DOHH2 (cell line): ENCODE results near the gene DNAI1.
"Not testable (repeated sequence)": the region's sequence is repeated elsewhere in the genome, so short reads cannot be mapped to it uniquely, and the experiment has no call there.

Experiments used
- H3F3A ChIP-seq: fragments of 200-600 bp; sonication (generic), shearing (Covaris generic); 2 replicates; pipeline ENCODE4 v1.6.0; 2016; ENCODE audit warnings: antibody characterized with exemption, mild to moderate bottlenecking; ENCODE audit not compliant: control insufficient read depth, insufficient read depth
- H3K27ac ChIP-seq: fragments of 200-600 bp; sonication (generic); 2 replicates; pipeline ENCODE4 v1.5.1; 2014; ENCODE audit warnings: low read depth, mild to moderate bottlenecking, low read length, moderate library complexity
- H3K27me3 ChIP-seq: fragments of 200-600 bp; sonication (generic); 2 replicates; pipeline ENCODE4 v1.6.1; 2014; ENCODE audit warnings: mild to moderate bottlenecking, low read length, mixed read lengths; ENCODE audit not compliant: control insufficient read depth
- H3K36me3 ChIP-seq: fragments of 200-600 bp; sonication (generic); 2 replicates; pipeline ENCODE4 v1.6.1; 2014; ENCODE audit warnings: mild to moderate bottlenecking, low read length, moderate library complexity, mixed read lengths; ENCODE audit not compliant: control insufficient read depth
- H3K4me1 ChIP-seq: fragments of 200-600 bp; sonication (generic); 2 replicates; pipeline ENCODE4 v1.6.1; 2014; ENCODE audit warnings: mild to moderate bottlenecking, low read length, mixed read lengths; ENCODE audit not compliant: control insufficient read depth
- H3K4me2 ChIP-seq: fragments of 200-600 bp; sonication (generic); 2 replicates; pipeline ENCODE4 v1.6.0; 2014; ENCODE audit warnings: mild to moderate bottlenecking, low read length, moderate library complexity
- H3K4me3 ChIP-seq: fragments of 200-600 bp; sonication (generic); 2 replicates; pipeline ENCODE4 v1.5.1; 2014; ENCODE audit warnings: mild to moderate bottlenecking, low read length, mixed read lengths
- H3K79me2 ChIP-seq: fragments of 200-600 bp; sonication (generic); 2 replicates; pipeline ENCODE4 v1.6.1; 2014; ENCODE audit warnings: mild to moderate bottlenecking, low read length, mixed read lengths; ENCODE audit not compliant: control insufficient read depth
- H3K9me2 ChIP-seq: fragments of 200-600 bp; sonication (generic); replicated peaks from 2 replicates; pipeline ENCODE4 v1.6.1; 2014; ENCODE audit warnings: mild to moderate bottlenecking, low read length, mixed read lengths; ENCODE audit not compliant: control insufficient read depth
- H3K9me3 ChIP-seq: fragments of 200-600 bp; sonication (generic); 2 replicates; pipeline ENCODE4 v1.6.1; 2014; ENCODE audit warnings: antibody characterized with exemption, low read length, mixed read lengths; ENCODE audit not compliant: control insufficient read depth, insufficient read depth
- H4K20me1 ChIP-seq: fragments of 200-600 bp; sonication (generic); 2 replicates; pipeline ENCODE4 v1.6.0; 2014; ENCODE audit warnings: low read depth, mild to moderate bottlenecking, antibody characterized with exemption, low read length, moderate library complexity; ENCODE audit not compliant: control insufficient read depth, insufficient read depth
- EZH2phosphoT487 ChIP-seq: fragments of 200-600 bp; sonication (generic); IDR thresholded peaks from 2 replicates; pipeline ENCODE4 v1.6.1; 2017; ENCODE audit warnings: borderline replicate concordance, mild to moderate bottlenecking, antibody characterized with exemption, low read length, moderate library complexity, mixed read lengths
- TF ChIP-seq, protein P1 (sequence below): fragments of 200-600 bp; sonication (generic); IDR thresholded peaks from one replicate; pipeline ENCODE4 v1.5.1; 2014; ENCODE audit warnings: antibody characterized with exemption, mild to moderate bottlenecking, low read depth, low read length; ENCODE audit not compliant: poor library complexity, severe bottlenecking

DNAI1 gene

DNA sequence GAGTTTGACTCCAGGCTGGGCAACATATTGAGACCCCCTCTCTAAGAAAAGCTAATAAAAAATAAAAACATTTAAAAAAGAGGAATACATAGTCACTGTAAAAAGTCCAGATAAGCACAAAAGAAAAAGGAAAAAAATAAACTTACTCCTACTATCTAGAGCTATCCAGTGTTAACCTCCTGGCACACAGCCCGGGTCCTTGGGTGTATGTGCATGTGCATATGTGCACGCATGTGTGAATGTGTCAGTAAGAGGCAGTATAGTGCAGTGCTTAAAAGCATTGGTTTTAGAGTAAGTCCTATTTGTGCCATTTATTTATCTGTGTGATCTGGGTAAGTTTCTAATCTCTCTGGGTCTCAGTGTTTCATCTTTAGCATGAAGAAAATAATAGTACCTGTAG, 26.9 kb upstream of the DNAI1 start:
- H3K27ac ChIP-seq, result no peak overlapping the region
- no peak for TF ChIP-seq EZH2phosphoT487
- TF ChIP-seq, protein P1, sequence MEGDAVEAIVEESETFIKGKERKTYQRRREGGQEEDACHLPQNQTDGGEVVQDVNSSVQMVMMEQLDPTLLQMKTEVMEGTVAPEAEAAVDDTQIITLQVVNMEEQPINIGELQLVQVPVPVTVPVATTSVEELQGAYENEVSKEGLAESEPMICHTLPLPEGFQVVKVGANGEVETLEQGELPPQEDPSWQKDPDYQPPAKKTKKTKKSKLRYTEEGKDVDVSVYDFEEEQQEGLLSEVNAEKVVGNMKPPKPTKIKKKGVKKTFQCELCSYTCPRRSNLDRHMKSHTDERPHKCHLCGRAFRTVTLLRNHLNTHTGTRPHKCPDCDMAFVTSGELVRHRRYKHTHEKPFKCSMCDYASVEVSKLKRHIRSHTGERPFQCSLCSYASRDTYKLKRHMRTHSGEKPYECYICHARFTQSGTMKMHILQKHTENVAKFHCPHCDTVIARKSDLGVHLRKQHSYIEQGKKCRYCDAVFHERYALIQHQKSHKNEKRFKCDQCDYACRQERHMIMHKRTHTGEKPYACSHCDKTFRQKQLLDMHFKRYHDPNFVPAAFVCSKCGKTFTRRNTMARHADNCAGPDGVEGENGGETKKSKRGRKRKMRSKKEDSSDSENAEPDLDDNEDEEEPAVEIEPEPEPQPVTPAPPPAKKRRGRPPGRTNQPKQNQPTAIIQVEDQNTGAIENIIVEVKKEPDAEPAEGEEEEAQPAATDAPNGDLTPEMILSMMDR, result no peak
- H4K20me1 ChIP-seq, result no peaks in the 10 kb centered on the region
- no peak overlapping the region for H3K4me3 ChIP-seq
- H3K4me2 ChIP-seq, result no peak overlapping the region
- no peaks in the 10 kb centered on the region for H3K36me3 ChIP-seq
- H3K9me2 ChIP-seq, result no peaks in the 10 kb centered on the region
- H3K4me1 ChIP-seq, result no peaks in the 10 kb centered on the region
- no peaks in the 10 kb centered on the region for H3K27me3 ChIP-seq
- H3K79me2 ChIP-seq, result no peaks in the 10 kb centered on the region
- H3F3A ChIP-seq, result no peaks in the 10 kb centered on the region
- H3K9me3 ChIP-seq, result no peaks in the 10 kb centered on the region

DNA sequence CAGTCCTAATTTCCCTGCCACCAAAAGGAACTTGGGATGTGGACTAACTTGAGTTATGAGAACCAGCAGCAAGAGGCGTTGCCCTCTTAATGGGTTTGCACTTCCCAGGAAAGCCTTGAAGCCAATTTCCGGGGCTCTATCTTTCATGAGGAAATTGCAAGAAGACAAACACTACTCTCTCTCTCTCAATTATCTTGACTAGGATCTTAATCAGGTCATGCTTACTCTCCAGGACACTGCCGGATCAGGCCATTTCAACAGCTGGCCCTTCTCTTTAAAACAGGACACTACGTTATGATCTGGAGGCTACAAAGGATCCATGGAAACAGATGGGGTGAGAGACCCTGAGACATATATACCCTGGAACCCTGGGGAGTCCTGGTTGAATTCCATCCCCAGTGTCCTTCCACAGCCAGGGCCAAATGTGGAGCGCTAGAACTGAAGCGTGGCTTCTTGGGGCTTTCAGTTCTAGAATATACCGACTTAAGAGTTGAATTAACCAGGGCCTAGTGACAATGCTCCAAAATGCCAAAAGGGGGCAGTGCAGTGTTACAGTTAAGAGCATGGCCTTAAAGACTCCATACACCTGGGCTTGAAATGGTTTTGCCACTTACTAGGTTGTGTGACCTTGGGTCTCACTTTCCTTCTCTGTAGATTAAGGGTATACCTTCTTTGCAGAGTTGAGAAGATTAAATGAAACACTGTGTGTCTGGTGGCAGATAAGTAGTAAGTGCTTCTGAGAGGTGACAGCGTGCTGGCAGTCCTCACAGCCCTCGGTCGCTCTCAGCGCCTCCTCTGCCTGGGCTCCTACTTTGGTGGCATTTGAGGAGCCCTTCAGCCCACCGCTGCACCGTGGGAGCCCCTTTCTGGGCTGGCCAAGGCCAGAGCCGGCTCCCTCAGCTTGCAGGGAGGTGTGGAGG, 21.3 kb upstream of the DNAI1 start:
- H3K4me2 ChIP-seq, result no peak overlapping the region
- H3K4me3 ChIP-seq, result no peak overlapping the region
- H3F3A ChIP-seq, result no peaks in the 10 kb centered on the region
- no peaks in the 10 kb centered on the region for H3K36me3 ChIP-seq
- no peaks in the 10 kb centered on the region for H3K27me3 ChIP-seq
- H3K4me1 ChIP-seq, result no peaks in the 10 kb centered on the region; the same call in 1 of the 2 replicates
- no peaks in the 10 kb centered on the region for H4K20me1 ChIP-seq
- H3K9me3 ChIP-seq, result no peaks in the 10 kb centered on the region
- H3K9me2 ChIP-seq, result no peaks in the 10 kb centered on the region
- TF ChIP-seq, protein P1, result peak; percentile 81
- no peak for TF ChIP-seq EZH2phosphoT487
- no peaks in the 10 kb centered on the region for H3K79me2 ChIP-seq
- no peak overlapping the region for H3K27ac ChIP-seq

DNA sequence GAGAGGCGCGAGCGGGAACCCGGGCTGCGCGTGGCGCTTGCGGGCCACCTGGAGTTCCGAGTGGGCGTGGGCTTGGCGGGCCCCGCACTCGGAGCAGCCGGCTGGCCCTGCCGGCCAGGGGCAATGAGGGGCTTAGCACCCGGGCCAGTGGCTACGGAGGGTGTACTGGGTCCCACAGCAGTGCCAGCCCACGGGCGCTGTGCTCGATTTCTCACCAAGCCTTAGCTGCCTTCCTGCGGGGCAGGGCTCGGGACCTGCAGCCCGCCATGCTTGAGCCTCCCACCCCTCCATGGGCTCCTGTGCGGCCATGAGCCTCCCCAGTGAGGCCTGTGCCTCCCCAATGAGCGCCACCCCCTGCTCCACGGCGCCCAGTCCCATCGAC, 20.7 kb upstream of the DNAI1 start:
- H3F3A ChIP-seq, H3K79me2 ChIP-seq, H3K4me3 ChIP-seq, H3K9me2 ChIP-seq, H4K20me1 ChIP-seq, H3K9me3 ChIP-seq, H3K4me1 ChIP-seq, H3K36me3 ChIP-seq, H3K27me3 ChIP-seq, H3K4me2 ChIP-seq, H3K27ac ChIP-seq: not testable (repeated sequence)

DNA sequence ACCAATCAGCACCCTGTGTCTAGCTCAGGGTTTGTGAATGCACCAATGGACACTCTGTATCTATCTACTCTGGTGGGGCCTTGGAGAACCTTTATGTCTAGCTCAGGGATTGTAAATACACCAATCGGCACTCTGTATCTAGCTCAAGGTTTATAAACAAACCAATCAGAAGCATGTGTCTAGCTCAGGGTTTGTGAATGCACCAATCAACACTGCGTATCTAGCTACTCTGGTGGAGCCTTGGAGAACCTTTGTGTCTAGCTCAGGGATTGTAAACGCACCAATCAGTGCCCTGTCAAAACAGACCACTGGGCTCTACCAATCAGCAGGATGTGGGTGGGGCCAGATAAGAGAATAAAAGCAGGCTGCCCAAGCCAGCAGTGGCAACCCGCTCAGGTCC, 20.1 kb upstream of the DNAI1 start:
- H3F3A ChIP-seq, H3K4me3 ChIP-seq, H3K4me1 ChIP-seq, H3K27me3 ChIP-seq, H3K36me3 ChIP-seq, H3K27ac ChIP-seq, H3K79me2 ChIP-seq, H3K9me3 ChIP-seq, H3K9me2 ChIP-seq, H4K20me1 ChIP-seq, H3K4me2 ChIP-seq: not testable (repeated sequence)
